GM23338 (cell line): ENCODE data around the gene MARCKSL1. TPM values are rescaled to one million over a fixed set of nuclear protein-coding genes. Genes with fewer than 3 reads are reported as not detected.

Experiments used
- polyA plus RNA-seq: library from polyadenylated mRNA; unstranded; fragments of >200 nt; fragmentation: Nextera tagmentation; extraction: Ambion mirVana; gene quantifications from 2 replicates; pipeline ENCODE4 v1.2.1, GENCODE V29; 2016
- small RNA-seq: library from RNA; depleted of rRNA; stranded (forward); fragments of <200 nt; gene quantifications from one replicate; pipeline ENCODE3, GENCODE V24; 2014; ENCODE audit warnings: low replicate concordance
- total RNA-seq: library from RNA; depleted of rRNA; stranded (reverse); fragments of >200 nt; shearing (Covaris generic); gene quantifications from 2 replicates; pipeline ENCODE4 v1.2.3, GENCODE V29; 2014; rRNA removed

The MARCKSL1 gene
- total and polyA plus RNA-seq, 2 experiments from 2014 or later, result 329 to 553 TPM

Small RNAs within 50 kb of the gene (small RNA-seq; reads per million reads assigned to genes)
- gene RF00019, result not detected

Other genes with a start within 250 kb of the MARCKSL1 start
- gene KPNA6, start 228.2 kb downstream of the MARCKSL1 start, total RNA-seq, result 69.7 and 72.2 TPM in 2 replicates
- gene KPNA6, start 228.2 kb downstream of the MARCKSL1 start, polyA plus RNA-seq, result 27.5 and 28.6 TPM in 2 replicates
- 45.2 and 52.1 TPM in 2 replicates for gene TXLNA, start 156.6 kb downstream of the MARCKSL1 start, total RNA-seq
- 13.2 and 15.2 TPM in 2 replicates for gene TXLNA, start 156.6 kb downstream of the MARCKSL1 start, polyA plus RNA-seq
- gene CCDC28B, start 135.6 kb downstream of the MARCKSL1 start, total RNA-seq, result 8.6 and 8.7 TPM in 2 replicates
- gene CCDC28B, start 135.6 kb downstream of the MARCKSL1 start, polyA plus RNA-seq, result 35.2 and 39.7 TPM in 2 replicates
- 3.5 and 3.8 TPM in 2 replicates for gene IQCC, start 130.6 kb downstream of the MARCKSL1 start, total RNA-seq
- 1.7 and 2.5 TPM in 2 replicates for gene IQCC, start 130.6 kb downstream of the MARCKSL1 start, polyA plus RNA-seq
- not detected in 2 replicates for gene DCDC2B, start 127.1 kb downstream of the MARCKSL1 start, total RNA-seq
- gene DCDC2B, start 127.1 kb downstream of the MARCKSL1 start, polyA plus RNA-seq, result 0.21 and 0.42 TPM in 2 replicates
- 4.7 and 7.7 TPM in 2 replicates for gene TMEM234, start 113.9 kb downstream of the MARCKSL1 start, total RNA-seq
- 8.1 and 8.2 TPM in 2 replicates for gene TMEM234, start 113.9 kb downstream of the MARCKSL1 start, polyA plus RNA-seq
- gene EIF3I, start 113.8 kb downstream of the MARCKSL1 start, total RNA-seq, result 249 and 274 TPM in 2 replicates
- gene EIF3I, start 113.8 kb downstream of the MARCKSL1 start, polyA plus RNA-seq, result 224 and 228 TPM in 2 replicates
- gene FAM167B, start 89.0 kb downstream of the MARCKSL1 start, total RNA-seq, result 0.31 TPM in 1 of 2 replicates, not detected in the other
- gene FAM167B, start 89.0 kb downstream of the MARCKSL1 start, polyA plus RNA-seq, result 2.2 TPM in 2 replicates
- gene LCK, start 85.0 kb downstream of the MARCKSL1 start, total RNA-seq, result 69.4 and 86.6 TPM in 2 replicates
- gene LCK, start 85.0 kb downstream of the MARCKSL1 start, polyA plus RNA-seq, result 33.2 and 37.5 TPM in 2 replicates
- gene HDAC1, start 44.1 kb downstream of the MARCKSL1 start, total RNA-seq, result 104 and 116 TPM in 2 replicates
- gene HDAC1, start 44.1 kb downstream of the MARCKSL1 start, polyA plus RNA-seq, result 82.6 and 84.7 TPM in 2 replicates
- gene FAM229A, start 26.3 kb upstream of the MARCKSL1 start, total RNA-seq, result 0.27 and 4.2 TPM in 2 replicates
- 2.1 and 3.6 TPM in 2 replicates for gene FAM229A, start 26.3 kb upstream of the MARCKSL1 start, polyA plus RNA-seq
- not detected in 2 replicates for gene TSSK3, start 26.3 kb upstream of the MARCKSL1 start, total RNA-seq
- gene TSSK3, start 26.3 kb upstream of the MARCKSL1 start, polyA plus RNA-seq, result 0.54 TPM in 1 of 2 replicates, not detected in the other
- 50.7 and 55.8 TPM in 2 replicates for gene BSDC1, start 58.2 kb upstream of the MARCKSL1 start, total RNA-seq
- gene BSDC1, start 58.2 kb upstream of the MARCKSL1 start, polyA plus RNA-seq, result 22.7 and 24.9 TPM in 2 replicates
- 3.8 and 4.2 TPM in 2 replicates for gene ZBTB8B, start 128.8 kb upstream of the MARCKSL1 start, total RNA-seq
- gene ZBTB8B, start 128.8 kb upstream of the MARCKSL1 start, polyA plus RNA-seq, result 0.95 and 1.1 TPM in 2 replicates
- gene ZBTB8A, start 203.2 kb upstream of the MARCKSL1 start, total RNA-seq, result 6.1 and 8.7 TPM in 2 replicates
- gene ZBTB8A, start 203.2 kb upstream of the MARCKSL1 start, polyA plus RNA-seq, result 8.4 and 8.7 TPM in 2 replicates